ENCODE measurements around the gene TPCN2.

The TPCN2 gene

GRCh38 chr11:69155302-69156234 is 106.8 kb downstream of the TPCN2 start, which contains the start of gene SMIM38:
Gene SMIM38 (plus strand): TSS chr11:69155935. CDS start chr11:69157847, 1,912 bp downstream.
- no peak for TF ChIP-seq CTCF (IDR thresholded peaks at IDR 0.05; ENCODE audit: low read depth, low read length, missing control alignments)
- no peak for DNase-seq (ENCODE audit: low read depth)
- H3K4me3 ChIP-seq (ENCODE audit: low read depth, low read length): no peak within 1 kb of the TSS
- in situ Hi-C loops (cut with HindIII; ENCODE audit: low sequenced_read_pairs): no loop called here

GRCh38 chr11:69156235-69156639 is 107.5 kb downstream of the TPCN2 start:
- no peak overlapping the region for H3K4me3 ChIP-seq (ENCODE audit: low read depth, low read length)
- in situ Hi-C loops (cut with HindIII; ENCODE audit: low sequenced_read_pairs): no loop called here
- no peak for DNase-seq (ENCODE audit: low read depth)
- TF ChIP-seq CTCF (IDR thresholded peaks at IDR 0.05; ENCODE audit: low read depth, low read length, missing control alignments): no peak

- TF ChIP-seq CTCF (IDR thresholded peaks at IDR 0.05; ENCODE audit: low read depth, low read length, missing control alignments): no peak
- no peak for DNase-seq (ENCODE audit: low read depth)
- in situ Hi-C loops (cut with HindIII; ENCODE audit: low sequenced_read_pairs): no loop called here
- H3K4me3 ChIP-seq (ENCODE audit: low read depth, low read length): no peak overlapping the region
Observed at GRCh38 chr11:69156673-69157155, 108.0 kb downstream of the TPCN2 start.

GRCh38 chr11:69157156-69157821 is 108.6 kb downstream of the TPCN2 start:
- no peak for TF ChIP-seq CTCF (IDR thresholded peaks at IDR 0.05; ENCODE audit: low read depth, low read length, missing control alignments)
- in situ Hi-C loops (cut with HindIII; ENCODE audit: low sequenced_read_pairs): no loop called here
- no peak overlapping the region for H3K4me3 ChIP-seq (ENCODE audit: low read depth, low read length)
- DNase-seq (ENCODE audit: low read depth): no peak

- TF ChIP-seq CTCF (IDR thresholded peaks at IDR 0.05; ENCODE audit: low read depth, low read length, missing control alignments): no peak
- DNase-seq (ENCODE audit: low read depth): no peak
- no peak overlapping the region for H3K4me3 ChIP-seq (ENCODE audit: low read depth, low read length)
- in situ Hi-C loops (cut with HindIII; ENCODE audit: low sequenced_read_pairs): no loop called here
Observed at GRCh38 chr11:69157822-69158231, 109.1 kb downstream of the TPCN2 start.

GRCh38 chr11:69158301-69159149 is 109.8 kb downstream of the TPCN2 start:
- no peak for DNase-seq (ENCODE audit: low read depth)
- no peak overlapping the region for H3K4me3 ChIP-seq (ENCODE audit: low read depth, low read length)
- no peak for TF ChIP-seq CTCF (IDR thresholded peaks at IDR 0.05; ENCODE audit: low read depth, low read length, missing control alignments)
- in situ Hi-C loops (cut with HindIII; ENCODE audit: low sequenced_read_pairs): no loop called here
